ENCODE measurements around the gene CCNL1. TPM values are rescaled to one million over a fixed set of nuclear protein-coding genes. Genes with fewer than 3 reads are reported as not detected.
A peak's percentile ranks its signal among the peaks of the same experiment; 100 is the strongest.

Gene CCNL1
- total RNA-seq, 6 donors from 2014 or later: 118 to 344 (median 246) TPM

DNA sequence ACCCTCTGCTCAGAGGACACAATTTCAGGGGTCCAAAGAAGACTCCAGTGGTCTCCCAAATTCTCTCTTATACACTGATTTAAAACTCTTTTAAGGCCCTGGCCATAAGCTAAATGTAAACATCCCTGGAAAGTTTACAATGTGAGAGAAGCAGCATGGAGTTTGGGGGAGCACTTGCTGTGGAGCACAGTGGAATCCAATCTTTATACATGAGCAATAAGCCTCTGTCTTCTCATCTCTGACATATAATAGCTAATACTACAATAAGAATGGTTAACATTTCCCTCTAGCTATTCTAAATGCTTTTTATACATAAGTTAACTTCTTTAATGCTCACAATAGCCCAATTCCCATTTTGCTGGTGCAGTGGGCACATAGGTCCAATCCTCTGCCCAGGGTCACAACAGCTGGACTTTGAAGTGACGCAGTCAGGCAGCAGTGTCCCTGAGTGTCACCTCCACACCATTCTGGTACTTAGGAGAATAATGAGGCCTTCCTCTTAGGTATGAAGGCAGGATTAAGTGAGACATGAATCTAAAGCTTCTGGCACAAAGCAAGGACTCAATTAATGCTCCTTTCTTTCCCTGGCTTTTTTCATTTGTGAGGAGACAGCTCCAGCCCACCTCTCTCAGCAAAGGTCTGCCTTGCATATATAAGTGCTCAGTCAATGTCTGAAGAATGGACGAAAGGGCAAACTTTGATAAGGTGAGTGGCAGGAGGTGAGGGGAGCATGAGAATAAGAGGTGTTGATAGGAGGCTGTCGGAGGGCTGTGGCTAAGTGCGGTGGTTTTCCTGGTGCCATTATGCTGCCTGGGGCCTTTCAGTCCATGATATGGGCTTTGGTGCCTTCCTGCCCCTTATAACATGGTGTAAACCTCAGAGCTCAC is 26.3 kb downstream of the CCNL1 start:
- H3K4me3 ChIP-seq: no peak overlapping the region
- no peak for TF ChIP-seq EP300 (IDR thresholded peaks at IDR 0.05)
- no peak for TF ChIP-seq POLR2A (IDR thresholded peaks at IDR 0.05)
- TF ChIP-seq CTCF (IDR thresholded peaks at IDR 0.05): no peak
- TF ChIP-seq POLR2AphosphoS5 (IDR thresholded peaks at IDR 0.05): no peak
- H3K27ac ChIP-seq: no peak overlapping the region
- DNase-seq: no peak
- H3K4me1 ChIP-seq: peaks cover 32 to 64% (median 50%) of the 10 kb centered on the region in 4 donors
- H3K27me3 ChIP-seq: no peaks in the 10 kb centered on the region
- H3K36me3 ChIP-seq: peaks cover 0 to 8% (median 1%) of the 10 kb centered on the region in 4 donors
- no peaks in the 10 kb centered on the region for H3K9me3 ChIP-seq
- ATAC-seq (ENCODE audit: low FRiP score in 2 of 2): no peak
- 73 to 89% methylated on average over 4 of the region's 4 CpGs for WGBS, 2 donors

- ATAC-seq (ENCODE audit: low FRiP score in 2 of 2): no peak
Observed at GRCh38 chr3:157132936-157133335, 27.0 kb downstream of the CCNL1 start.

DNA sequence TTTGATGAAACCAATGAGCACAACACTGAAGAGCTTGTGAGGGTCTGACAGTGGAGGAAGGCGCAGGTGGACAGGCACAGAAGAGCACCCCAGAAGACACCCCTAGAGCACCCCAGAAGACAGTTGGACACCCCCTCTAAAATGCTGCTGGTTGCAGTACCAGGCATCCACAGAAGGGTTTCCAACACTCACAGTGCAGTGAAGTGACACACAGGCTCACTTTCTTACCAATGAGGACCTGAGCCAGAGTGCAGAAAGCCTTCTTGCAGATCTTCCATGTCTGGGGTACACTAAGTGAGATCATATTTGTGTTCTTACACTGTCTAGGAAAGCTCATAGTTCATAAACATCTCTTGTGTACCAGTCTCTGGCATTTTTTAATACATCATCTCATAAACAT is 27.6 kb downstream of the CCNL1 start:
- WGBS, 2 donors: 86% methylated on average over 1 of the region's 1 CpG
- H3K27ac ChIP-seq: no peak overlapping the region
- no peaks in the 10 kb centered on the region for H3K9me3 ChIP-seq
- no peaks in the 10 kb centered on the region for H3K36me3 ChIP-seq
- DNase-seq (no peak), ATAC-seq (ENCODE audit: low FRiP score in 2 of 2) (no peak)
- H3K27me3 ChIP-seq: no peaks in the 10 kb centered on the region
- H3K4me3 ChIP-seq: no peak overlapping the region
- peaks cover 36 to 62% (median 53%) of the 10 kb centered on the region in 4 donors for H3K4me1 ChIP-seq
- no peak for TF ChIP-seq CTCF (IDR thresholded peaks at IDR 0.05)
- no peak for TF ChIP-seq POLR2A (IDR thresholded peaks at IDR 0.05)
- TF ChIP-seq EP300 (IDR thresholded peaks at IDR 0.05): no peak
- no peak for TF ChIP-seq POLR2AphosphoS5 (IDR thresholded peaks at IDR 0.05)

More at GRCh38 chr3:157132936-157133335, 27.0 kb downstream of the CCNL1 start:
- no peaks in the 10 kb centered on the region for H3K27me3 ChIP-seq
- H3K4me1 ChIP-seq: peaks cover 36 to 66% (median 54%) of the 10 kb centered on the region in 4 donors
- DNase-seq: no peak
- WGBS, 2 donors: 53% methylated on average over 2 of the region's 2 CpGs
- H3K4me3 ChIP-seq: no peak overlapping the region
- no peaks in the 10 kb centered on the region for H3K9me3 ChIP-seq
- H3K27ac ChIP-seq: no peak overlapping the region
- TF ChIP-seq EP300 (IDR thresholded peaks at IDR 0.05) (no peak), POLR2AphosphoS5 (IDR thresholded peaks at IDR 0.05) (no peak), POLR2A (IDR thresholded peaks at IDR 0.05) (no peak), CTCF (IDR thresholded peaks at IDR 0.05) (no peak)
- peaks cover 0 to under 1% (median 0%) of the 10 kb centered on the region in 4 donors for H3K36me3 ChIP-seq

- no peaks in the 10 kb centered on the region for H3K9me3 ChIP-seq
- DNase-seq (no peak), ATAC-seq (ENCODE audit: low FRiP score in 2 of 2) (no peak)
- peaks cover 31 to 57% (median 48%) of the 10 kb centered on the region in 4 donors for H3K4me1 ChIP-seq
- no peaks in the 10 kb centered on the region for H3K27me3 ChIP-seq
- TF ChIP-seq POLR2AphosphoS5 (IDR thresholded peaks at IDR 0.05): no peak
- TF ChIP-seq POLR2A (IDR thresholded peaks at IDR 0.05): no peak
- TF ChIP-seq EP300 (IDR thresholded peaks at IDR 0.05): no peak
- no peak for TF ChIP-seq CTCF (IDR thresholded peaks at IDR 0.05)
- WGBS, 2 donors: 69 to 76% methylated on average over 5 of the region's 5 CpGs
- H3K4me3 ChIP-seq: no peak overlapping the region
- peak overlapping the region in 1 of 4 donors; percentile 87 for H3K27ac ChIP-seq
- H3K36me3 ChIP-seq: no peaks in the 10 kb centered on the region
Observed at GRCh38 chr3:157131861-157132260, 28.1 kb downstream of the CCNL1 start.

All from upper lobe of left lung (tissue), 6 donors.